Erythroblast (primary cell): Measurements from ENCODE around the gene RFC4.

Experiments
- GATA1 ChIP-seq: IDR thresholded peaks from 2 replicates; pipeline ENCODE4 v1.6.1; 2011; ENCODE audit warnings: low read depth, mild to moderate bottlenecking, control low read depth, low read length, moderate library complexity
- POLR2A ChIP-seq: IDR thresholded peaks from 2 replicates; pipeline ENCODE4 v1.6.1; 2011; ENCODE audit warnings: mild to moderate bottlenecking, low read length

GRCh38 chr3:186759231-186759930, 46.9 kb downstream of the RFC4 start:
- TF ChIP-seq POLR2A (no peak), GATA1 (no peak)
